IPS-NIHi7 (cell line): ENCODE measurements around the gene PLCH1.

Source experiments
- DNase-seq: peaks from one replicate; pipeline ENCODE4 v3.0.0; 2012; ENCODE audit warnings: mixed read lengths; ENCODE audit errors: extremely low spot score

Gene PLCH1

DNA sequence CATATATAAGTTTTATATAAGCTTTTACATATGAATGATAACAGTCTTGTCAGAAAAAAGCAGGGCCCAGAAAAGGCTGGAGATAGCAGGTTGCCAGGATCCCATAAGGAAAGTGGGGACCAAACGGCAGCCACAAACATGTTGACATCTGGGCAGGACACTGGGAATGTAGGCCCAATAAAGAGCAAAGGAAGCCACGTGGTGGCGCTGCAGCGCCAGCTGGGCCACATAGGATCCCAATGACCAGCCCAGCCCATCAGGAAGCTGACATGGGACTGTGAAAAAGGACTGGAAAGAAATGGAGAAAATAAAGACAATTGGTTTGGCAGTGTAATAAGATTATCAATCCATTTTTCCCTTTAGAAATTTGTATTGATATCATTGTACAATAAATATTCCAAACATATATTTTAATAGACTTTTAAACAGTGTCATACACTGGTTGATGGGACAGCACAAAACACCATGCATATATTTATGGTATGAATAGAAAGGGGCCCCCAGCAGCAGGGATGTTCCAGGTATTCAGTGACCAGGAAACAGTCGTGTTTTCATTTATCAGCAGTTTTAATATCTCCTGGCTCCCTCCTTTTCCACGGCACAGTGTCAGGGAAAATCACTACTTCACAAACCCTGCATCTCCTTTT, 362.4 kb downstream of the PLCH1 start:
- DNase-seq = peak; percentile 83

- DNase-seq = no peak
Measured at GRCh38 chr3:155377847-155378246, 367.0 kb downstream of the PLCH1 start.

DNA sequence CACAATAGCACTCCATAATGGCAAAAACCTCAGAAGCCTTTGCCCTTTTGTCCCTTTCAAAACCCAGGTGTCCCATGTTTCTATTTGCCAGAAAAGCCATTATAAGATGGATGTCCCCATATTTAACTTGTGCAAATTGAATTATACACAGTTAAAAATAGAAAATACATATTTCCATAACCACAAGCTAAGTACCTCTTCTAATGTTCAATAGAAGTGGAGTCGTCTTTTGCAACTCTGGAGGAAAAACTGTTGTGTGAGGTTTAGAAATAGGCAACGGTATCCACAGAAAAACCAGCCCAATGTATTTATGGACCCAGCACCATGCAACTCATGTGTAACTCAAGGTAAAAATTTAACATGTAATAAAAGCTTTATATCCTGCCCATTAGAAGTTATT, 367.8 kb downstream of the PLCH1 start:
- no peak for DNase-seq

GRCh38 chr3:155372281-155372680, 372.6 kb downstream of the PLCH1 start:
- DNase-seq = no peak

DNA sequence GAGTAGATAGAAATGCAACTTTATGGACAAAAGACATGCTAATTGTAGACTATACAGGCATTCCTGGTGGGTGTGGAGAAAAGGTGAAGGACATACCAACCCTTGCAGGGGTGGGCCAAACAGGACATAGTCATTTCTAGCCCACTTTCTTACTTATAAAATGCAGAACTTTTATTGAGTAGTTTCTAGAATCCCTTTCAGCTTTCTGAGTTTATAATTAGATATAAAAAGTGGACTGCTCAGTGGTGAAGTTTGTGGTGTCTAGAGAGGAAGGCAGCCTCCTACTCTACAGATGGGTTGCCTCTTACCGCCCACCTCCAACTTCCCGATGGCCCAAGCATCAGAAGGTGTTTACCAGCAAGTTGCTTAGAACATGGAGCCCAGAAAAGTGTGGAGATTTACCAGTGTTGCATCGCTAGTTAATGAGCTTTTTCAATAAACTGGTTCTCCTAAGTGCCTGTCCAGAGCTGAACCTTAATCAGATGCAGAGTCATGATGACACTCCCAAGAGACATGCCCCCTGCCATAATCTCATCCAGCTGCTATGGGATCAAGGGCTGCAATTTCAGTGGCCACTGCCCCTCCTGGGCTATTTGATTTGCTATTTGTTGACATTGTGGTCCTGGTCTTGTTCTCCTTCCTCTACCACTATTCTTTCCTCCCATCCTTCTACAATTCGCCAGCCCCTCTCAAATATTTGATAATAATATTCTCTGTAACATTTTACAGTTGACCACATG, 373.9 kb downstream of the PLCH1 start:
- no peak for DNase-seq

GRCh38 chr3:155370198-155370597, 374.7 kb downstream of the PLCH1 start:
- DNase-seq = no peak

DNA sequence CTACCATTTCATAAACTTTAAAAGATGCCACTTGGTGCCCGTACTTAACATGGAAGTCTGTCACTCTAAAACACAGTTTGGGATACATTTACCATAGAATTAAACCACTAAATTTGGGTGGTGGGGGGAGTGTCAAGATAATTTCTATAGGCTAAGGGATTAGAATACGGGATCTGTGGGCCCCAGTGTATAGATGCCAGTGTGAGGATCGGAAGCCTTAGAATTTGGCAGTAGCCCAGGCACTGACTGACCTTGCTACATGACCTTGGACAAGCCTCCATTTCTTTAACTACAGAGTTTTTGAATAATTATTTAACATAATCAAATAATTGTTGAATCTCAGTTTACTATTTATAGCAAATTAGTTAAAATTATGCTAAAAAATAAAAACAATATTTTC, 375.1 kb downstream of the PLCH1 start:
- DNase-seq = no peak

DNA sequence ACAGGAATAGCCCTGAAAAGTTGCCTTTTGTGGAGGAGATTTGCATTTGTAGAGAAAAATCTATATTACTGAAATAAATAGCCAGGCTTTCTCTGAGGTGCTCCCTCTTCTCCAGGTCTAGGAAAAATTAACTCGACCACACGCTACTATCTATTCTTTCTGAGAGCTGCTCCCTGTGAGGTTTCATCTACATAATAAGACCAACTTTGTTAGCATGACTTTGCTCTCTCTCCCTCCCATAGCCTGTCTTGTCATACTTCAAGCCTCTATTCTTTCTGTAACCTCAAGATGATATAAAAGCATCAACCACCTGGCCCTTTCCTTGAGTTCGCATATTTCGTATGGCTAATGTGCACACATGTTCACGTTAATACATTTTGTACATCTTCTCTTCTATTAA, 375.6 kb downstream of the PLCH1 start:
- DNase-seq = no peak

DNA sequence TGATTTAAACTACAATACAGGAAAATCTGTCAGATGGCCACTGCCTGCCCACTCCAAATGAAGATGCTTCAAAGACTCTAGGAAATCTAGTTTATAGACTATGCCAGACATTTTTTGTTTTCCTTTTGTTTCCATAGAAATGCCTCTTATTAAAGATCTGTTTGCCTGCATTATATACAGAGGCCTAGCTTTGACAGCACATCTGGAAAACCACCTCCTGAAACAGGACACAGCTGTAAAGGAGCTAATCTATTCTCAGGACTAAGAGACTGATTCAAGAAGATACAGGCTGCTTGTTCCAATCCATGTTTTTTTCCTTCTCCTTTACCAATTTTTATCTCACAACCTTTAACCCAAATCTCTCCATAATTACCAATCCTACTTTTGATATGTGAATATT, 376.1 kb downstream of the PLCH1 start:
- DNase-seq = no peak

- no peak for DNase-seq
Measured at GRCh38 chr3:155367506-155367905, 377.4 kb downstream of the PLCH1 start.

DNA sequence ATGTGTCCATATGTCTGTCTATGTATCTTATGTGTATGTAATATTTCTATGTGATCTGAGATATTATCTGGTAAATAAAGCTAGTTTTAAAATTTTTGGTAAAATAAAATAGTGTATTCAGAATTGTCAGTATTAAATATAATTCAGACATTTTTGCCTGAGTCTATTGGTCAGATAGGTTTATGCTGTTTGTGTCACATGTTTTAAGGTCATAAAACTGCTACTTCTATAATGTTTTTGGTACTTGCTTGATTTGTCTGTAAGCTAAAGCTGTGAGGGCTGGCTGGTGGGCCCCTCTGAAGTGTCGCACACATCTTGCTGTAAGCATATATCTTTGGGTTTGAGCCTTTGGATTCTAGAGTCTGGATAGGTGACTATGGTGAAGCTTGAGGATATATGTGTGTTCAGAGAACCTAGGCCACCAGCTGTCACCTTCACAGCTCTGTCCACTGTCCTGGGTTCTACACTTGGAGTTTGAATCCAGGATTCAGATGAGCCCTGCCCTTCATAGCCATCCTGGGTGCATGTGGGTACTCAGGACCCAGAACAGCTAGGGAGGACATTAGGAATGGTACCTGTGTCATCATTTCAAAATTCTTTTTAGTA, 379.6 kb downstream of the PLCH1 start:
- DNase-seq = no peak

- DNase-seq = no peak
Measured at GRCh38 chr3:155364492-155364891, 380.4 kb downstream of the PLCH1 start.

DNA sequence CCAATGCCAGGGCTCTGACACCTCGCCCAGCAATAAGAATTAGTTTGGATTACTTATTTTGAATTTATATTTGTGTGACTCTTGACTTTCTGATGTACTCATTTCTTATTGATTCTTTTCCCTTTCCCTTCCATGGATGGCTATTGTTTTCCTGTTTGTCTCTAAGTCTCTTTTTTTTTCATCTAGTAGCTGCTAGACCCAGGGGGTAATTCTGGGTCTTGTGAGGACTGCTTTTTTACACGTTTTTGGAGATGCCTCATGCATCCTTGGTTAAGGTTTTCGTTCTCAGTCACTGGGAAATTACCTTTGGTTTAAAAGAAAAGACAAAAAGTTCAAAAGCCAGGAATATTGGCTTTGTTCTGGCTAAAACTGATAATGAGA, 381.2 kb downstream of the PLCH1 start:
- no peak for DNase-seq

DNA sequence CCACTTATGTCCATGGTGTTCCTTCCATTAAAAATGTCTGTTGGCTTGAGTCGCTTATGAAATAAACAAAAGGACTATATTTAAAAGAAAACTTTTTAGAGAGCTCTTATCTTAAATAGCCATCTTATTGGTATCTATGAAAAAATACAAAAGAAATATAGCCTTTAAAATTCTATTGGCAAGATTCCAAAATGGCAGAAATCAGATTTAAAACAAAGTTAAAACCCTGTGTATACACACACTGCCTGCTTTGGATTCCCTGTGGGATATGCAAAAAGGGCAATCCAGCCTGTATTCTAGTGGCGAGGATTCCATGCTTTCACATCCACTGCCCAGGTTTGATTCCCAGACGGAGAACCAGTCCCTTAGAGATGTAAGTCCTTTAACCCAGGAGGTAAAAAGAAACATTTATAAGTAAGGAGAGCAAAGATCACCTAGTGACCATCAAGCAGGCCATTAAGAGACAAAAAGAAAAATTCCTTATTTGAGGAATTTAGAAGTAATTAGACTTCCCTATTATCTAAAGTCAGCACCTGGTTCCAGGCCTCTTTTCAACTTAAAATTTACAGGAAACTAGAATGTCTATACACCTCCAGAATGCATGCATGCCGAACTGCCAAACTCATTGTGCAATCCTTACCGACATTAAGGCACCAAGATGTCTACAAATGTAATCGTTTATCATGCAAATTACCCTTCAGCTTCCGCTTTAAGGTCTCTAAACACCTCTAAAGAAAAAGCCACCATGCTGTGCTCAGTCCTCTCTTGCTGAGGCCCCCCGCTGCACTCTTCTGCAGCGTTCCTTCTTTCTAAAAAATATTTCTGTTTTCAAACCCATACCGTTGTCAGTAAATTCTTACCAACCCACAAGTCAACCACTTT, 381.8 kb downstream of the PLCH1 start:
- DNase-seq = peak; percentile 43

DNA sequence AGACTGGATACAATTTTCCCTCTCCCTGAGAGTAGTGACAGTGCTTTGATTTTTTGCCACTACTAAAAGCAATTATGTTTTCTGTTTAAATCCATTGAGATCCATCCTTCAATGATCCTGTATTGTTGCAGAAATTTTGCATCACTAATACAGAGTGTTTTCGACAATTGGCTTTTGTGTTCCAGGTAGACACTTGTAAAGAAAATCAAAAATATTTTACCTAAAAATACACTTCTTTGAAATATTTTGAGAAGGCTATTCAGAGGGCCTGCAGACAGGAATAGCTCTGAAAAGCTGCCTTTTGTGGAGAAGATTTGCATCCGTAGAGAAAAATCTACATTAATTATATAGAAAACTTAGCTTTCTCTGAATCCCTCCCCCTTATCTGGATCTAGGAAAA, 384.6 kb downstream of the PLCH1 start:
- no peak for DNase-seq

DNA sequence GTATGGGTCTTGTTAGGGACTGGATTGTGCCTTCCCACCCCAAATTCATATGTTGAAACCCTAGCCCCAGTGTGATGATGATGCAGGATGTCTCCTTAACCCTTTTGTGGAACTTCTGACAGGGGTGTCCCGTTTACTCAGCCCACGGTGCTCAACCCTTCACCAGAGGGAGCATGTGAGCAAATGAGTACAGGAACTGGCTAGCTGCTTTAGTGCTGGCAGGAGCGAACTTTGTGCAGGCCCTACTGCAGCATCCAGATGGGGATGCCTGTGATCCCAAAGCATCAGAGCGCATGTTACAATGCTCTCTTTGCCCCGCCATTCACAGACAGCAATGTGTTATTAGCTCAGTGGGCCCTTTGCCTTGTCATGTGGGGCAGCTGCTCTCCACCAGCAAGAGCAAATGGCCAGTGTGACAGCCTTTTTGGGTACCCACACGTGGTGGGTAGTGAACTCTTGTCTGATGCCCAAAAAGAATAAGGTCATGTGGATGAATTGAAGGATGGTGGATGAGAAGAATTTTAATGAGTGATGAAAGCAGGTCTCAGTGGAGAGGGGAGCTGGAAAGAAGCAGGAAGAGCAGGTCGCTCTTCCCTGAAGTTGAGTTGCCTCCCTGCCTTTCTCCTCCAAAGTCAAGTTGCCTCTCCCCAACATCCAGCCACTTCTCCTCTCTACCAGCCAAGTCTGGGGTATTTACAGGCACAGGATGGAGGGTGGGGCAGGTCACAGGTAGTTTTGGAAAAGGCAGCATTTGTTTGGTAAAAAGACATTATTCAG, 388.1 kb downstream of the PLCH1 start:
- DNase-seq = peak; percentile 57

GRCh38 chr3:155354658-155355057, 390.2 kb downstream of the PLCH1 start:
- DNase-seq = no peak

GRCh38 chr3:155352900-155353490, 391.9 kb downstream of the PLCH1 start:
- DNase-seq = peak; percentile 36

GRCh38 chr3:155350571-155350970, 394.3 kb downstream of the PLCH1 start:
- no peak for DNase-seq

GRCh38 chr3:155347901-155348300, 397.0 kb downstream of the PLCH1 start:
- DNase-seq = no peak

- no peak for DNase-seq
Measured at GRCh38 chr3:155342344-155342743, 402.5 kb downstream of the PLCH1 start.
